Hematopoietic multipotent progenitor cell treated with erythropoietin and hydrocortisone succinate and interleukin-3 and kit ligand, for 4 days (in vitro differentiated cells): ENCODE results near the gene LBHD2.

Source experiments
- DNase-seq: peaks from one replicate; pipeline ENCODE4 v3.0.0-alpha.2; 2015

LBHD2 gene

DNA sequence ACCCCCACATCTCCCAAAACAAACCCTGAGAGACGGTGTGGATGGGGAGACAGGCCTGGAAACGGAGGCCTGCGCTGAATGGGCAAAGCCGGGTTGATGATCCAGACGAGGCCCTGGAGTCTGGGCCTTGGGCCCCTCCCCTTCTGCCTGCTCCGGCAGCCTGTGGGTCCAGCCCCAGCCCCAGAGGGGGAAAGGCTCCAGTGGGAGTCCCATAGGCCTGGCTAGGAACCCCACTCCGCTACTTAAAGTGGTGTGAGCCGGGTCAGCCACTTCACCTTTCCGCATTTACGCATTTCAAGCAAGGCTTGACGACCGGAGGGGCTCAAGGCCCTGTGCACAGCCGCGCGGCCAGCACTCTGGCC lies 38.6 kb downstream of the LBHD2 start:
- DNase-seq = no peak

DNA sequence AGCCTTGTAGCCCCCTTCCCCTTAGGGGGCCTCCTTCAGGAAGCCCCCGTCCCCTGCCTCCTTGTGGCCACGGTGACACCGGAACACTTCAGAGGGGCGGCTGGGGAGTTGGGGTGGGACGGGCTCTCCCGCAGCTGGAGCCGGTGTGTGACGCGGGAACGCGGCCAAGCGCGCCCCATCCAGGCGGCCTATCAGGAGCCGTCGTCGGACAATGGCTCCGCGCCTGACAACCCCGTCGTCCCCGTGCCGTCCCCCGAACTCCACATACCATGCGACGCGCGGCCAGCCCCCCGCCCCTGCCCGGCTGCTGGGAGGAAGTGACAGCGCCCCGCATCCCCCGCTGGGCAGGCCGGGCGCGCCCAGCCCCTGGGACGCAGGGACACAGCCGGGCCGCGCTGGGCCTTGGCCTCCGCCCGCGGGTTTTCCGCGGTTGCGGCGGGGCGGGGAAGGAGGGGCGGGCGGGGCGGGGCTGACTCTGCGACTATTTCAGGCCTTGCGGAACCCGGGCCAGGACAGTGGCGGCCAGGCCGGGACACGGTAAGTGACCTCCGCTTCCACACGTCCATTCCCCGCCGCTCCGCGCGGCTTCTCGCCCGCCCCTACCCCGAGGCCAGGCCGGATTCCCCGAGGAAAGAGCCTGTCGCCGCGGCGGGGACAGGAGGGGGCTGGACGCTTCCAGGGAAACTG lies 39.1 kb downstream of the LBHD2 start, which contains the start of gene TNFAIP2:
TSS of gene TNFAIP2 (plus strand) at position 515 of the 687 bp plus-strand sequence. CDS start 2,997 bp downstream, outside the sequence.
- peak; percentile 50 for DNase-seq

GRCh38 chr14:103123634-103124500 lies 39.9 kb downstream of the LBHD2 start:
- peak; percentile 34 for DNase-seq

DNA sequence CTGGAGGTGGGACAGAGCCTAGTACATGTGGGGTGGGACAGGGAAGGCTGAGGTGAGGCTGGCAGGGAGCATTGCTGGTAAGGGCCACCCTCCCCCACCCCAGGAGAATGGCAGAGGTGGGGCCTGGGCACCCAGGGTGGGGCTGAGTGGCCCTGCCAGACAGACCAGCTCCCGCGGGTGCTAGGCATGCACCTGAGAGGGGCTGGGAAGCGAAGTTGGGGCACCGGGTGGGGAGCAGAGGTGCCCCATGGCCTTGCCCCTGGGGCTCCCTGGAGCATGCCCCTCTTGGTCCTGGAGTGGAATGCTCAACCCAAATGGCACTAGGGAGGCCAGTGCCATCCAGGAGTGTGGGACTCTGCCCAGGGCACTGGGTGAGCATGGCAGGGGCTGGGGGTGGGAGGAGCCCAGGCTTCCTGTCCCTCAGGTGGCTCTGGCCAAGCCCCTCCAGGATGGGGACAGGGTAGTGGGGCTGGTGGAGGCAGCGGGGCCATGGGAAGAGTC lies 40.5 kb downstream of the LBHD2 start:
- no peak for DNase-seq

GRCh38 chr14:103125098-103126070 lies 41.4 kb downstream of the LBHD2 start:
- no peak for DNase-seq

DNA sequence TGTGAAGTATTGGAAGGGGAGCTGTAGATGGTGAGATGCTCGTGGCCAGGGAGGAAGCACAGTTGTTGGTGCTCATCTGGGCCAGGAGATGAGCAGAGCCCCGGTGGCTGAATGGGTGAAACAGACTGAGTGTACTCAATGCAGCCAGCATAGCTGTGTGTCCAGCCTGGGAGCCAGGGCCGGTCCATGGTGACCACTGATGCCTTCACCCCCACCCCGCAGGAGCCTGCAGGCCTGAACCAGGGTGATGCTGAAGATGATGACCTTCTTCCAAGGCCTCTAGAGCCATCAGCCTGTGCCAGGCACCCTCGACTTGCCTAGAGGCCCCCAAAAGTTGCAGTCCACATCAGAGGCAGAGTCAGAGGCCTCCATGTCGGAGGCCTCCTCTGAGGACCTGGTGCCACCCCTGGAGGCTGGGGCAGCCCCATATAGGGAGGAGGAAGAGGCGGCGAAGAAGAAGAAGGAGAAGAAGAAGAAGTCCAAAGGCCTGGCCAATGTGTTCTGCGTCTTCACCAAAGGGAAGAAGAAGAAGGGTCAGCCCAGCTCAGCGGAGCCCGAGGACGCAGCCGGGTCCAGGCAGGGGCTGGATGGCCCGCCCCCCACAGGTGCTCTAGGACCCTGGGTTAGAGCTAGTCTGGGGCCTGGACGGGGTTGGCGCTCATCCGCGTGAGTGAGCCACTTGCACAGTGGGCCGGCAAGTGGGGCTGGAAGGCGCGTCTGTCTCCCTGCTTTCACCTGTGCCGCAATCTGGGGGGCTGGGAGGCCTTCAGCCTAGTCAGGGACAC lies 42.3 kb downstream of the LBHD2 start:
- no peak for DNase-seq

GRCh38 chr14:103126873-103127304 lies 42.9 kb downstream of the LBHD2 start:
- no peak for DNase-seq

DNA sequence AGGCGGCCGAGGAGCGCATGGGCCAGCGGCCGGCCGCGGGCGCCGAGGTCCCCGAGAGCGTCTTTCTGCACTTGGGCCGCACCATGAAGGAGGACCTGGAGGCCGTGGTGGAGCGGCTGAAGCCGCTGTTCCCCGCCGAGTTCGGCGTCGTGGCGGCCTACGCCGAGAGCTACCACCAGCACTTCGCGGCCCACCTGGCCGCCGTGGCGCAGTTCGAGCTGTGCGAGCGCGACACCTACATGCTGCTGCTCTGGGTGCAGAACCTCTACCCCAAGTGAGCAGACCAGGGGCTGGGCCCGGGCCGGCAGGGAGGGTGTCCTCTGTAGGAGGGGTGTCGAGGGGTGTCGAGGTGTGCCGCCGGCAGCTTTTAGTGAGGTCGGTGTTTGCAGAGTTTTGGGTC lies 43.3 kb downstream of the LBHD2 start:
- no peak for DNase-seq

GRCh38 chr14:103127861-103128598 lies 44.0 kb downstream of the LBHD2 start:
- DNase-seq = no peak

- no peak for DNase-seq
These were observed 44.8 kb downstream of the LBHD2 start for GRCh38 chr14:103128631-103129300.

DNA sequence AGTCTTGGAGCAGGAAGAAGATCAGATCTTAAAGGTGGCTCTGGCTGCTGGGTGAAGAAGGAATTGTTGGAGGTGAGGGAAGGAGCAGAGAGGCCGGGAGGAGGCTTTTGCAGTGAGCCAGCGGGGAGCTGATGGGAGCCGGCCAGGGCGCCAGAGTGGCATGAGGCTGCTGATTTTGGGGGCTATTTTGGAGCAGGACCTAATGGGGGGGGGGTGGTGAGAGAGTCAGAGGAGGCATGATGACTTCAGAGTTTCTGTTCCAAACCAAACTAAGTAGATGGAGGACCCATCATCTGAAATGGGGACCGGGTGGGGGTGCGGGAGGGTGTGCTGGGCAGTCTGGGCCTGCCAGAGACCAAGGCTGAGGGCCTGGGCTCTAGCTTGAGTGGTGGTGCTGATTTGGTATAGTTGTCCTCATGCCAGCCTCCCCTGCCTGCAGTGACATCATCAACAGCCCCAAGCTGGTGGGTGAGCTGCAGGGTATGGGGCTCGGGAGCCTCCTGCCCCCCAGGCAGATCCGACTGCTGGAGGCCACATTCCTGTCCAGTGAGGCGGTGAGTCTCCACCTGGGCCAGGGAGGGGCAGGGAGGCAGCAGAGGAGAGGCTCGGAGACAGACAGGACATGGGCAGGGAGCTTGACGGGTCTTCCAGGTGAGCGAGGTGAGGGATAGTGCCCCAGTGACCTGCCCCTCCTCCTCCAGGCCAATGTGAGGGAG lies 45.4 kb downstream of the LBHD2 start:
- DNase-seq = no peak

DNA sequence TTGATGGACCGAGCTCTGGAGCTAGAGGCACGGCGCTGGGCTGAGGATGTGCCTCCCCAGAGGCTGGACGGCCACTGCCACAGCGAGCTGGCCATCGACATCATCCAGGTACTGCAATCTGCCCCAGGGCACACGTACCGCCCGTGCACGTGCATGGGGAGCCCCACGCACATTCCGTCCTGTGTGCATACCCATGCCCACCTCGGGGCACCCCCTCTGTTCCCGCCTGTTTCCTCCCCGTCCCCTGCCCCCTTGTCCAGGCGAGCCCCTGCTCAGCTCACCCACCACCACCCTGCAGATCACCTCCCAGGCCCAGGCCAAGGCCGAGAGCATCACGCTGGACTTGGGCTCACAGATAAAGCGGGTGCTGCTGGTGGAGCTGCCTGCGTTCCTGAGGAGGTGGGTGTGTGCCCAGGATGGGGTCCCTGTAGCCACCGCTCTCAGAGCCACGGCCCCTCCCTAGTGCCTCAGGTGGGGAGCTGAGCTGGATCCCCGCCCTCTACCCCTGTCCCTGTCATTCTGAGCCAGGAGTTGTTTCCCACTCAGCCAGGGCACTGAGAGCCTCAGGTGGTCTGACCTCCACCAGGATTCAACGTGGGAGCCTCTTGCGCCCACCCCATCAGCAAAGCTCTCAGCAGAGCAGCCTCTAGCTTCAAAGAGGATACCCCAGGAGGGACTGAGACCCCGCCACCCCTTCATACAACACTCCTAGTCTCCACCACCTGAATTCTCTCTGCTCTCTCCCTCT lies 46.2 kb downstream of the LBHD2 start:
- DNase-seq = no peak

DNA sequence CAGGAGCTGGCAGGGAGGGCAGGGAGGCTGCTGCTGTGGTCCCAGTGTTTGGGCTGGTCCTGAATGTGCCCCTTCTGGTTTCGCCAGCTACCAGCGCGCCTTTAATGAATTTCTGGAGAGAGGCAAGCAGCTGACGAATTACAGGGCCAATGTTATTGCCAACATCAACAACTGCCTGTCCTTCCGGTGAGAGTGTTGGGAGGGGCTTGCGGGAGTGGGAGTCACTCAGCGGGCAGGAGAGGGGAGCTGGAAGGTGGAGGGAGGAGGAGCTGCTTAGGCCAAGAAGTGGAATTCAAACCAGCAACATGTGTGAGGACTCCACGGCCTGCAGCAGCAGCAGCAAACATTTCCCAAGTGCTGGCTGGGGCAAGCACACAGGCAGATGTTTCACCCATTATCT lies 47.0 kb downstream of the LBHD2 start:
- DNase-seq = no peak

- no peak for DNase-seq
These were observed 47.6 kb downstream of the LBHD2 start for GRCh38 chr14:103131580-103131979.

- DNase-seq = no peak
These were observed 48.6 kb downstream of the LBHD2 start for GRCh38 chr14:103132381-103133209.

DNA sequence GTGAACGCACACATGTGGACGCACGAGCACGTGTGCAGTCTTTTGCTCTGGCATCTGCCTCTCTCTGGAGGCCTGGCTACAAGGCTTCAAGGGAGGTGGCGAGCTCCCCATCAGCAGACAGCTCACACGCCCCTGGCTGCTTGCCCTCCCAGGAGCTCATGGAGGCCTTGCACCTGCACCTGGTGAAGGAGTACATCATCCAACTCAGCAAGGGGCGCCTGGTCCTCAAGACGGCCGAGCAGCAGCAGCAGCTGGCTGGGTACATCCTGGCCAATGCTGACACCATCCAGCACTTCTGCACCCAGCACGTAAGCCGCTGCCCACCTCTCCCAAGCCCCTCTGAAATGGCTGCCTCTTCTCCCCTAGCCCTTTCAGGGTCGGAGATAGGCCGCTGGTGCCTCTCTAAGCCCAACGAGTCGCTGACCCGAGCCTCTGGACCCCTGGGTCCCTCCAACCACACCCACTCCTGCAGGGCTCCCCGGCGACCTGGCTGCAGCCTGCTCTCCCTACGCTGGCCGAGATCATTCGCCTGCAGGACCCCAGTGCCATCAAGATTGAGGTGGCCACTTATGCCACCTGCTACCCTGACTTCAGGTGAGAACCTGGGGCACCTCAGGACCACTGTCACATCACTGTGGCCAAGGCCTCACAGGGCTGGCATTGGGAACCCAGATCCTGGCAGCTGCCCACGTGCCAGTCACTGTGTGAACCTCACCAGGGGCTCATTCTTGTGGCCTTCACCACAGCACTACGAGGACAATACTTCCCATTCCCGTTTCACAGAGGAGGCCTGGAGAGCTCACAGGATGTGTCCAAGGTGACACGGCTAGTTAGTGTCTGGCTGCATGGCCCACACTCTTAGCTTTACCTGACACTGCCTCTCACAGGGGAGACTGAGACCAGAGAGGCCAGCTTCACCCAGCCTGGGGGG lies 49.5 kb downstream of the LBHD2 start:
- no peak for DNase-seq

DNA sequence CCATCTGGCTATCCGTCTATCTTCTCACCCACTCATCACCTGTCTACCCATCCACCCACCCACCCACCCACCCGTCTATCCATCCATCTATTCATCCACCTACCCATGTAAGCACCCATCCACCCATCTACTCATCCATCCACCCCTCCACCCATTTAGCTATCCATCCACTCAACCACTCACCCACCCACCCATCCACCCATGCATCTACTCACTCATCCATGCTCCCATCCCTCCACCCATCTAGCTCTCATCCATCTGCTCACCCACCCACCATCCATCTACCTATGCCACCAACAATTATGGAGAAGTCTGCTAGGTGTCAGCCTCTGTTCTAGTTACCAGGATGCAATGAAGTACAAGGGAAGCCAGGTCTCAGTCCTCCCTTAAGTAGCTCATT lies 50.4 kb downstream of the LBHD2 start:
- no peak for DNase-seq
